HEK293T (cell line): ENCODE data around the gene PEA15.

Source experiments
- CTCF ChIA-PET: fragments of 350-600 bp; formaldehyde crosslinking; extraction: SDS; loops from one replicate; lab custom pipeline; 2021; ENCODE audit warnings: antibody characterized with exemption, inconsistent platforms; lab: Yijun Ruan, JAX
- POLR2A ChIA-PET: fragments of 350-600 bp; formaldehyde crosslinking; extraction: SDS; loops from one replicate; lab custom pipeline; 2020; ENCODE audit warnings: antibody characterized with exemption, inconsistent platforms; lab: Yijun Ruan, JAX
- DNase-seq: peaks from one replicate; pipeline ENCODE4 v3.0.0; 2012; ENCODE audit warnings: mixed read lengths; ENCODE audit errors: extremely low spot score
- ARNT ChIP-seq: fragments of 450-650 bp; IDR thresholded peaks from 2 replicates; pipeline ENCODE4 v1.6.1; 2017; ENCODE audit warnings: mild to moderate bottlenecking
- BHLHE40 ChIP-seq: fragments of 450-650 bp; IDR thresholded peaks from 2 replicates; pipeline ENCODE4 v1.6.1; 2016; ENCODE audit warnings: mild to moderate bottlenecking, moderate library complexity, borderline replicate concordance
- CTBP1 ChIP-seq: fragments of 450-650 bp; IDR thresholded peaks from 2 replicates; pipeline ENCODE4 v1.6.1; 2016; ENCODE audit warnings: borderline replicate concordance
- ELF4 ChIP-seq: fragments of 450-650 bp; IDR thresholded peaks from 2 replicates; pipeline ENCODE4 v1.6.1; 2017; ENCODE audit warnings: antibody characterized with exemption
- FOXA1 ChIP-seq: fragments of 450-650 bp; IDR thresholded peaks from 2 replicates; pipeline ENCODE4 v1.6.1; 2016; ENCODE audit warnings: mild to moderate bottlenecking
- FOXK2 ChIP-seq: fragments of 450-650 bp; IDR thresholded peaks from 2 replicates; pipeline ENCODE4 v1.6.1; 2016; ENCODE audit warnings: mild to moderate bottlenecking
- FOXM1 ChIP-seq: fragments of 450-650 bp; IDR thresholded peaks from 2 replicates; pipeline ENCODE4 v1.6.1; 2017; ENCODE audit warnings: mild to moderate bottlenecking, borderline replicate concordance
- HDGF ChIP-seq: fragments of 450-650 bp; IDR thresholded peaks from 2 replicates; pipeline ENCODE4 v1.6.1; 2017; ENCODE audit warnings: antibody characterized with exemption, borderline replicate concordance
- L3MBTL2 ChIP-seq: fragments of 450-650 bp; conservative IDR thresholded peaks from 2 replicates; pipeline ENCODE4 v1.6.1; 2016; ENCODE audit warnings: mild to moderate bottlenecking
- LEF1 ChIP-seq: fragments of 450-650 bp; IDR thresholded peaks from 2 replicates; pipeline ENCODE4 v1.6.1; 2017; ENCODE audit warnings: mild to moderate bottlenecking, borderline replicate concordance
- NFRKB ChIP-seq: fragments of 450-650 bp; IDR thresholded peaks from 2 replicates; pipeline ENCODE4 v1.6.1; 2016; ENCODE audit warnings: mild to moderate bottlenecking, moderate library complexity
- SP1 ChIP-seq: fragments of 450-650 bp; IDR thresholded peaks from 2 replicates; pipeline ENCODE4 v1.6.1; 2017
- SUZ12 ChIP-seq: fragments of 450-650 bp; IDR thresholded peaks from 2 replicates; pipeline ENCODE4 v1.6.1; 2016; ENCODE audit warnings: mild to moderate bottlenecking
- TARDBP ChIP-seq: fragments of 450-650 bp; IDR thresholded peaks from 2 replicates; pipeline ENCODE4 v1.6.1; 2016
- ZNF384 ChIP-seq: fragments of 450-650 bp; IDR thresholded peaks from 2 replicates; pipeline ENCODE4 v1.6.1; 2016
- TF ChIP-seq, protein P1 (sequence below): fragments of 450-650 bp; IDR thresholded peaks from 2 replicates; pipeline ENCODE4 v1.6.1; 2016

Gene PEA15

DNA sequence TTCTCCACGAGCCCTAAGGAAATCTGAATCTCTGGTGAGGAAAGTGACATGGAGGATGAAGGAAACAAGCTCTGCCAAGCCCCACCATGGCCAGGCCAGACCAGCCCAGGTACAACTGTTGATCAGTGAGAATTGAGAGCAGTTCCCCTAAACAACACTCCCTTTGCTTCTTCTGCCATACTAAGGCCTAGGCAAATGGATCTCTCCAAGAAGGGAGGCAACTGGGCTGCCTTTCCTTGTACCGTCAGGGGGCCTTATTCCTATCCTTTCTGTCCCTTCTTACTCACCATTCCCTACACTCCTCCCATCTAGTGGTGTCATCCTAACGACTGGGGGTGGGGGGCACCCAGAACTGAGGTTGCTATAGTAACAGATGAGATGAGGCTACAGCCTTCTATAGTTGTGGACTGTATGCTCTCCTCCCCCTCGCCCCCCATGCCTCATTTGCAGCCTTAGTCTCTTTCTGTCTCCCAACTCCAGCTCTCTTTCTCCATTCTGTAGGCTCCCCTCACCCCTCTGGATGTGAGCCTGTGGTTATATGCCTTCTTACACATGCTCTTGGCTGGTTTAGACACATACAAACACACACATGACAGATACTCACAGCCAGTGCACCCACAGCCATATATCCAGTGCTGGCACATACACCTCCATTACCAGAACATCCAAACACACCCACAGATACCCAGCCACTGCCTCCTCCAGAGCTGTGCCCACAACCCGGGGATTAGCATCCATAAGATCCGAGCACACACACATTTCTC lies 3.6 kb downstream of the PEA15 start:
- ChIA-PET POLR2A (no interaction called here), CTCF (interaction anchor here (1.2 kb wide), 2 partner anchors 15 to 83 kb away, joined by 3 to 5 read pairs; no protein-coding TSS in a partner anchor)
- TF ChIP-seq SP1 (no peak), BHLHE40 (no peak), TARDBP (no peak), LEF1 (no peak), FOXA1 (no peak), L3MBTL2 (no peak), SUZ12 (no peak), CTBP1 (no peak), FOXM1 (no peak), FOXK2 (no peak)
- TF ChIP-seq, protein P1, sequence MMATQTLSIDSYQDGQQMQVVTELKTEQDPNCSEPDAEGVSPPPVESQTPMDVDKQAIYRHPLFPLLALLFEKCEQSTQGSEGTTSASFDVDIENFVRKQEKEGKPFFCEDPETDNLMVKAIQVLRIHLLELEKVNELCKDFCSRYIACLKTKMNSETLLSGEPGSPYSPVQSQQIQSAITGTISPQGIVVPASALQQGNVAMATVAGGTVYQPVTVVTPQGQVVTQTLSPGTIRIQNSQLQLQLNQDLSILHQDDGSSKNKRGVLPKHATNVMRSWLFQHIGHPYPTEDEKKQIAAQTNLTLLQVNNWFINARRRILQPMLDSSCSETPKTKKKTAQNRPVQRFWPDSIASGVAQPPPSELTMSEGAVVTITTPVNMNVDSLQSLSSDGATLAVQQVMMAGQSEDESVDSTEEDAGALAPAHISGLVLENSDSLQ: no peak
- DNase-seq: no peak

DNA sequence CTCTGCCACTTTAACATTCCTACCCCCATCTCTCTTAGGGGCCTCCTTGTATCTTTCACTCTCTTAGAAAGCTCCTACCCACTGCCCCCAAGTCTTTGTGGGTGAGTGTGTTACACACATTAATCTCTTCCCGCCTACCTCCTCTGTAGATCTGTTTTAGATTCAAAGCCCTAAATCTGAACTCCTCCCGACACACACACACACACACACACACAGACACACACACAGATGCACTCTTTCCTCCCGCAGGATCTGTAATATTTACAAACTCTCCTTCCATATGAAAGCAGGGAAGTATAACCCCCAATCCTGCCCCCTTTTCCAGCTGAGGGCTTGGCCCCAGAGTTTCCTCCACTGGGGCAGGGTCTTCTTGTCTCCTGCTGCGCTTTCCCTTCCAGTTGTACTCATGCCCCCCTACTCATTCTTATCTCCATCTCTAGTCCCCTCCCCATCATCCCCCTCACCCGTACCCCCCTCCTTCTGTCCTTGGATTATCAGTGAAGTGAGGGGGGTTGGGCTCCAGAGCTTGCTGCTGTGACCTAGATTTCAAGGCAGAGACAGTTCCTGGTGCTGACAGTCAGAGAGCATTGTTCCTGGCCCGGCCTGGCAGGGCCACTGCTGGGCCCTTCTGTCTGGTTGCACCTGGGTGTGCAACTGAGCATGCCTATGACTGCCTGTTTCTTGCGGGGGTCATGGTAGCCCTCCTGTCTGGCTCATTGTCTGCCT lies 4.3 kb downstream of the PEA15 start:
- no peak for TF ChIP-seq FOXA1
- no peak for DNase-seq
- ChIA-PET CTCF (interaction anchor here (1.2 kb wide), 1 partner anchor 16 kb away, joined by 5 read pairs; no protein-coding TSS in a partner anchor), POLR2A (no interaction called here)

DNA sequence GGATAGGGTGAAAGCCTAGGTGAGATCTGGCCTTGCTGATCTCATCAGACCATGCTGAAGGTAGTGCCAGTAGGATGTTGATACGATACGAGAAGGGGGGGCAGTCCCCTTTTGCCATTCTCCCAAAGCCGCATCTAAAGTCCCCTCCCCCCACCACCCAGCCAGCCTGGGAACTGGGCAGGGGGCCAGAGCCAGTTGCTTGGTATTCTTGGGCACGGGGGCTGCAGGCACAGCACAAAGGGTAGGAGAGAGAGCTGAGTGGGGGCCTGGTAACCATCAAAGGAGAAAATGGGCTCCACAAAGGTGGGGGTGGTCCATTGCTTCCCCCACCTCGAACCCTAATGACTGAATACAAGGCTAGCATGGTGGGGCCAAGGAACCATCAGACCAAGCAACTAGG lies 5.4 kb downstream of the PEA15 start:
- ChIA-PET POLR2A (interaction anchor here (1.0 kb wide), 1 partner anchor 52 kb away, joined by 3 read pairs; the partner anchor contains the start of gene DCAF8), CTCF (interaction anchor here (0.9 kb wide), 1 partner anchor 41 kb away, joined by 3 read pairs; no protein-coding TSS in a partner anchor)
- TF ChIP-seq SP1 (no peak), LEF1 (no peak), FOXK2 (no peak), HDGF (no peak), FOXA1 (no peak), ELF4 (no peak), ARNT (no peak), SUZ12 (no peak), ZNF384 (no peak), NFRKB (no peak), L3MBTL2 (no peak)
- TF ChIP-seq, protein P1: no peak
- no peak for DNase-seq

DNA sequence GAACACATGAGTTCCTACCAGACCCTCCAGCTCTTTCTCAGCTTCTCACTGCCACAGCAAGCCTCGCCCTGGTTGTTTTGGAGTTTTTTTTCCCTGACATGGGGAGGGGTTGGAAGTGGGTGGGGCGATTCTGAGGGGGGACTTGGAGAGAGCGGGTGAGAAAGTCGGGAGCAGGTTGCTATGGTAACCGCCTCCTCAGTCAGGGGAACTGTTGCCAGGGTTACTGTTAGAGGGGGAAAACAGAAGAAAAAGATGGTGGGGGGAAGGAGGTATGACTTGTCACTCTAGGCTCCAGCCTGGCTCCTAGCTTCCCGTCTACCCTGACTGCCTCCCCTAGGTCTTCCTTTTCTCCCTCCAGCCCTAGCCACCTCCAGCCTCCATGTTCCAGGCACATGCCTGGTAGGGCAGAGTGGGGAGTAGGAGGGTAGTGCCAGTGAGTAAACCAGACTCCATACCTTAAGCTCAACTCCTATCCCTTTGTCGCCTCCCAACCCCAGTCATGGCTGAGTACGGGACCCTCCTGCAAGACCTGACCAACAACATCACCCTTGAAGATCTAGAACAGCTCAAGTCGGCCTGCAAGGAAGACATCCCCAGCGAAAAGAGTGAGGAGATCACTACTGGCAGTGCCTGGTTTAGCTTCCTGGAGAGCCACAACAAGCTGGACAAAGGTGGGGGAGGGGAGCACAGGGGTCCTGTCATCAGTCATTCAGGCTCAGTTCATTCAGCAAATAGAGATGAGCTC lies 6.0 kb downstream of the PEA15 start:
- TF ChIP-seq NFRKB (no peak), SP1 (no peak), SUZ12 (no peak), BHLHE40 (no peak), TARDBP (no peak), L3MBTL2 (no peak), CTBP1 (no peak), ZNF384 (no peak)
- TF ChIP-seq, protein P1: no peak
- ChIA-PET CTCF (interaction anchor here (0.9 kb wide), 1 partner anchor 41 kb away, joined by 3 read pairs; no protein-coding TSS in a partner anchor), POLR2A (interaction anchor here (1.0 kb wide), 1 partner anchor 51 kb away, joined by 3 read pairs; the partner anchor contains the start of gene DCAF8)
- DNase-seq: no peak

DNA sequence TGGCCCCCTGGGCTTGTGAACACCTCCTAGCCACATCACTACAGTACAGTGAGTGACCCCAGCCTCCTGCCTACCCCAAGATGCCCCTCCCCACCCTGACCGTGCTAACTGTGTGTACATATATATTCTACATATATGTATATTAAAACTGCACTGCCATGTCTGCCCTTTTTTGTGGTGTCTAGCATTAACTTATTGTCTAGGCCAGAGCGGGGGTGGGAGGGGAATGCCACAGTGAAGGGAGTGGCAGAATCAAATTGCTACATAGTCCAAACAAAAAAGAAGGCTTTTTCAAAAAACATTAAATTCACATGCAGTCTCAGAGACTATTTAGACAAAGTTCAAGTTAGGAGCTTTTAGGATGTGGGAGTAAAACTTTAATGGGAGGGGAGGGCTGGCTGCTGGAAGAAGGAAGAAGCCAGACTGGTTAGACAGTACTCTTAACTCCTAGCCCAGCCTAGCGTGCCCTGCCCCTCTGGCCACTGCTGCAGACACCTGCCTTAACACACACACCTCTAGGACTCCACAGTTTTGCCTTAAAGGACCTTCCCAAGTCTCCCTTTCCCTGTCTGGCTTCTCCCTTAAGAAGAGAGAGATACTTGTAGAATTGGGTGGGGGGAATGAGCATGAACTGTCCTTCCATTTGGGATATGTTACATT lies 9.4 kb downstream of the PEA15 start:
- CTCF ChIA-PET: interaction anchor here (0.6 kb wide), 1 partner anchor 38 kb away, joined by 3 read pairs; no protein-coding TSS in a partner anchor
- POLR2A ChIA-PET: no interaction called here
- TF ChIP-seq FOXM1 (no peak), FOXA1 (no peak), ZNF384 (no peak)
- no peak for DNase-seq

DNA sequence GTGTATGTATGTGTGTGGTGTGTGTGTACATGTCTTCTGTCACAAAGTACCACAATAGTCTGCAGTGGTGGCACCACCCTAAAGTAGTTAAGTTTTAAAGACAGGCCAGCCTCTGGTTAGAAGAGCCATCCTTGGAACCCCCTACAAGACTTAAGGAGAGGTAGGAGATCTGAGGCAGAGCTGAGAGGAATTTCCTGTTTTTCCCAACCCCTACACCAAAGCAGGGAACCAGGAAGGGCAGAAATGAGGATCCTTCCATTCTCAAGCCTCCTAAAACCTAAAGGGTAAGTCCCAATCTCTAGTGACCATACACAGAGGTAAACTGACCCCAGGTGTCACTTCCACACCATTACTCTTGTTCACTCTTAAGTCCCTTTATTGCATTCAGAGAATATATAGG lies 11.1 kb downstream of the PEA15 start:
- TF ChIP-seq SP1 (no peak), BHLHE40 (no peak), SUZ12 (no peak), CTBP1 (no peak), NFRKB (no peak), FOXA1 (no peak), TARDBP (no peak), L3MBTL2 (no peak), LEF1 (no peak), HDGF (no peak), FOXM1 (no peak), ZNF384 (no peak)
- TF ChIP-seq, protein P1: no peak
- CTCF ChIA-PET: no interaction called here
- POLR2A ChIA-PET: no interaction called here
- no peak for DNase-seq
